Measurements from ENCODE around the gene HIF3A.
"Not testable (repeated sequence)": the region's sequence is repeated elsewhere in the genome, so short reads cannot be mapped to it uniquely, and the experiment has no call there.

Gene HIF3A

GRCh38 chr19:46270521-46271256 lies 26.2 kb upstream of the HIF3A start:
- WGBS, result 59% methylated on average over 15 of the region's 17 CpGs
- peaks cover 16% of the 10 kb centered on the region for H3K4me1 ChIP-seq (ENCODE audit: insufficient read depth, low read length)
- no peaks in the 10 kb centered on the region for H3K36me3 ChIP-seq (ENCODE audit: insufficient read depth, low read length)
- H3K9me3 ChIP-seq (ENCODE audit: insufficient read depth, low read depth, low read length), result no peaks in the 10 kb centered on the region
- peak overlapping the region; percentile 68; the same call in 1 of the 2 replicates for H3K27ac ChIP-seq (ENCODE audit: low read depth, low read length)
- H3K4me3 ChIP-seq (ENCODE audit: low read length), result peak overlapping the region; percentile 11; the same call in 1 of the 2 replicates
- H3K9ac ChIP-seq (ENCODE audit: low read depth, low read length), result peak overlapping the region; percentile 23
- no peaks in the 10 kb centered on the region for H3K27me3 ChIP-seq (ENCODE audit: insufficient read depth, low read length)

DNA sequence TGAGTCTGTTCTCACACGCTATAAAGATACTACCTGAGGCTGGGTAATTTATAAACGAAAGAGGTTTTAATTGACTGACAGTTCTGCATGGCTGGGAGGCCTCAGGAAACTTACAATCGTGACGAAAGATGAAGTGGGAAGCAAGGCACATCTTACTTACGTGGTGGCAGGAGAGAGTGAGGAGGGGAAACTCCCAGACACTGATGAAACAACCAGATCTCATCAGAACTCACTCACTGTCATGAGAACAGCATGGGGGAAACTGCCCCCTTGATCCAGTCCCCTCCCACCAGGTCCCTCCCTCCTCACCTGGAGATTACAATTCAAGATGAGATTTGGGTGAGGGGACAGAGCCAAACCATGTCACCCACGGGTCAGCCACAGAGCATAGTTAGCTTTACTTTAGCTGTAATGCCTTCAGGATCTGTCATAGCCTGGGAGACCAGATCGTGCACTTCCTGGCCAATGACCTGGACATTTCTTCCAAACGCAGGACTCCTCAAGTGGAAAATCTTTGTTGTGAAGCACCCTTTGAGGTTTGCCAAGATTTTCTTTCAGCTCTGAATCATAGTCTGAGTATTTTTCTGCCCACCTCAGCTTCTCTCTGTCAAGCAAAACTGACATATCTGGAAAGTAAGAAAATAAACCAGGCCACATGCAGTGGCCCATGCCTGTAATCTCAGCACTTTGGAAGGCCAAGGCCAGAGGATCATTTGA lies 25.2 kb upstream of the HIF3A start:
- H3K9ac ChIP-seq (ENCODE audit: low read depth, low read length), result no peak overlapping the region
- no peaks in the 10 kb centered on the region for H3K9me3 ChIP-seq (ENCODE audit: insufficient read depth, low read depth, low read length)
- no peaks in the 10 kb centered on the region for H3K27me3 ChIP-seq (ENCODE audit: insufficient read depth, low read length)
- no peak overlapping the region; the same call in 1 of the 2 replicates for H3K27ac ChIP-seq (ENCODE audit: low read depth, low read length)
- 71% methylated on average over 8 of the region's 8 CpGs for WGBS
- H3K4me1 ChIP-seq (ENCODE audit: insufficient read depth, low read length), result peaks cover 16% of the 10 kb centered on the region
- H3K36me3 ChIP-seq (ENCODE audit: insufficient read depth, low read length), result no peaks in the 10 kb centered on the region
- H3K4me3 ChIP-seq (ENCODE audit: low read length), result no peak overlapping the region

DNA sequence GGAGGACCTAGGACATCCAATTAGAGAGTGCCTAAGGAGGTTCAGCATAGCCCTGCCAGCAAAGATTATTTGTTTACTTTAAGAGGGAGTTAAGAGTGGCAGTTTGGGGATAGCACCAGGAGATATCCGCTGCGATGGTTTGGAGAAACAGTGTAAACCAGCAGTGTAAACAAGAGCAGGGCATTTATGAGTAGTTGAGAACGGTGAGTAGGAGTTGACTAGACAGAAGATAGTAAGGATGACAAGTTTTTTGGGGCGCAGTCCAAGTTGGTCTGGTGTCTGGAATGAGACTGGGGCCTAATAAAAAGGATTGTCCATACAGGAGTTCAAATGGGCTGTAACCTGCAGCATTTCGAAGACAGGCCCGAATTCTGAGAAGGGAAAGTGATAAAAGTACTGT lies 22.9 kb upstream of the HIF3A start:
- H3K4me1 ChIP-seq (ENCODE audit: insufficient read depth, low read length), result peaks cover 20% of the 10 kb centered on the region
- not testable (repeated sequence) for H3K36me3 ChIP-seq (ENCODE audit: insufficient read depth, low read length); H3K27me3 ChIP-seq (ENCODE audit: insufficient read depth, low read length); H3K9ac ChIP-seq (ENCODE audit: low read depth, low read length); H3K9me3 ChIP-seq (ENCODE audit: insufficient read depth, low read depth, low read length); H3K4me3 ChIP-seq (ENCODE audit: low read length); H3K27ac ChIP-seq (ENCODE audit: low read depth, low read length)
- 91% methylated on average over 6 of the region's 6 CpGs for WGBS

- Histone ChIP-seq H3K4me1 (ENCODE audit: insufficient read depth, low read length) (peaks cover 5% of the 10 kb centered on the region; the same call in 1 of the 2 replicates), H3K9me3 (ENCODE audit: insufficient read depth, low read depth, low read length) (no peaks in the 10 kb centered on the region), H3K9ac (ENCODE audit: low read depth, low read length) (no peak overlapping the region; the same call in 1 of the 2 replicates), H3K27me3 (ENCODE audit: insufficient read depth, low read length) (no peaks in the 10 kb centered on the region), H3K27ac (ENCODE audit: low read depth, low read length) (no peak overlapping the region), H3K36me3 (ENCODE audit: insufficient read depth, low read length) (no peaks in the 10 kb centered on the region), H3K4me3 (ENCODE audit: low read length) (no peak overlapping the region)
- WGBS, result 76% methylated on average over 7 of the region's 7 CpGs
Measured at GRCh38 chr19:46279177-46279576, 17.7 kb upstream of the HIF3A start.

- no peaks in the 10 kb centered on the region for H3K9me3 ChIP-seq (ENCODE audit: insufficient read depth, low read depth, low read length)
- peaks cover 3% of the 10 kb centered on the region; the same call in 1 of the 2 replicates for H3K4me1 ChIP-seq (ENCODE audit: insufficient read depth, low read length)
- no peak overlapping the region for H3K4me3 ChIP-seq (ENCODE audit: low read length)
- H3K36me3 ChIP-seq (ENCODE audit: insufficient read depth, low read length), result no peaks in the 10 kb centered on the region
- no peaks in the 10 kb centered on the region for H3K27me3 ChIP-seq (ENCODE audit: insufficient read depth, low read length)
- H3K9ac ChIP-seq (ENCODE audit: low read depth, low read length), result no peak overlapping the region
- H3K27ac ChIP-seq (ENCODE audit: low read depth, low read length), result no peak overlapping the region
- 94% methylated on average over 4 of the region's 4 CpGs for WGBS
Measured at GRCh38 chr19:46283771-46284170, 13.1 kb upstream of the HIF3A start.

DNA sequence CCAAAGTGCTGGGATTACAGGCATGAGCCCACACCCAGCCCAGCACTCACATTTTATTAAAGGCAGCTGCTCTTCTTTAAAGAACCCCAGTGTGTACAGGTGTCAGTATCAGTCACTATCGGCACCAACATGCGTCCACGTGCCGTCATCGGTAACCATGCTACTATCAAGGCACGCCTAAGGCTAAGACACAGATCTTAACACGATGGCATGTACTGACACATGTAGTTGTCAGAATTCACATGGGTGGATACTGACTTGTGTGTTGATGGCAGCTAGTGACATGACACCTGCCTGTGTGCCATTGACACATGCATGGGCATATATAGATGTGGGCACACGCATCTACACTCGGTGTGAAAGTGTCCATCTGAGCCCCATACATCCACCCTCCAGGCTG lies 12.2 kb upstream of the HIF3A start:
- H3K27me3 ChIP-seq (ENCODE audit: insufficient read depth, low read length), result no peaks in the 10 kb centered on the region
- no peaks in the 10 kb centered on the region for H3K4me1 ChIP-seq (ENCODE audit: insufficient read depth, low read length)
- H3K9me3 ChIP-seq (ENCODE audit: insufficient read depth, low read depth, low read length), result no peaks in the 10 kb centered on the region
- H3K36me3 ChIP-seq (ENCODE audit: insufficient read depth, low read length), result no peaks in the 10 kb centered on the region
- WGBS, result 86% methylated on average over 9 of the region's 9 CpGs
- H3K4me3 ChIP-seq (ENCODE audit: low read length), result no peak overlapping the region
- H3K27ac ChIP-seq (ENCODE audit: low read depth, low read length), result no peak overlapping the region
- H3K9ac ChIP-seq (ENCODE audit: low read depth, low read length), result no peak overlapping the region

- WGBS, result 76% methylated on average over 7 of the region's 7 CpGs
- H3K36me3 ChIP-seq (ENCODE audit: insufficient read depth, low read length), result no peaks in the 10 kb centered on the region
- 0 out of 2 replicates have a peak, but pooled peaks cover 4% of the 10 kb centered on the region for H3K9me3 ChIP-seq (ENCODE audit: insufficient read depth, low read depth, low read length)
- H3K27me3 ChIP-seq (ENCODE audit: insufficient read depth, low read length), result no peaks in the 10 kb centered on the region
- no peak overlapping the region for H3K4me3 ChIP-seq (ENCODE audit: low read length)
- H3K4me1 ChIP-seq (ENCODE audit: insufficient read depth, low read length), result no peaks in the 10 kb centered on the region
- no peak overlapping the region for H3K9ac ChIP-seq (ENCODE audit: low read depth, low read length)
- no peak overlapping the region for H3K27ac ChIP-seq (ENCODE audit: low read depth, low read length)
Measured at GRCh38 chr19:46287585-46287984, 9.3 kb upstream of the HIF3A start.

DNA sequence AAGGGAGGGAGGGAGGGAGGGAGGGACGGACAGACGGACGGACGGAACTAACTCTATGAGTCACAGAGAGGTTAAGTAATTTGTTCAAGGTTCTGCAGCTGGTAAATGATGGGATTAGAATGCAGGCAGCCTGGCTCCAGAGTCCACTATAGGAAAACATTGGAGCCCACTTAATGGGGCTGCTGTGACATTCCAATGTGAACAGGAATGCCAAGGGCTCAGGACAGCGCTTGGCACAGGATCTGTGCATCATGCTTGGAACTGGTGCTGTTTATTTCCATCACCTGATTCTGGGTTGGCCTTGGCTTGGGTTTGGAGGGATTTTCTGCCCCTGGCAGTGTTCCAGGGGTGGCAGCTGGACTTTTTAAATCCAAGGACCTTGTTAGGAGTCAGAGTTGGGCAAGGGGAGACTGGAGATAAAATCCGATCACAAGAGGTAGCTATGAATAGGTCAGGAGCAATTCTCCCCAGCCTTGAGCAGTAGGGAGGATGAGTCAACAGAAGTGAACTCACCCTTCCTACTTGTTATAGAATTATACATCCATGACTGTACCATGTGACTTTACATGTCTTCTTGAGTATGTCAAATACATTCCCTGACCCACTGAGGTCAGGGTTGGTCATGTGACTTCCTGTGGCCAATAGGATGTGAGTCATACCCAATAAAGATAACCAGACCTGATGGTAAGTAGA lies 7.8 kb upstream of the HIF3A start:
- Histone ChIP-seq H3K9me3 (ENCODE audit: insufficient read depth, low read depth, low read length) (0 out of 2 replicates have a peak, but pooled peaks cover 4% of the 10 kb centered on the region), H3K27me3 (ENCODE audit: insufficient read depth, low read length) (no peaks in the 10 kb centered on the region), H3K9ac (ENCODE audit: low read depth, low read length) (no peak overlapping the region), H3K36me3 (ENCODE audit: insufficient read depth, low read length) (no peaks in the 10 kb centered on the region), H3K4me1 (ENCODE audit: insufficient read depth, low read length) (no peaks in the 10 kb centered on the region), H3K27ac (ENCODE audit: low read depth, low read length) (no peak overlapping the region), H3K4me3 (ENCODE audit: low read length) (no peak overlapping the region)
- WGBS, result 90% methylated on average over 6 of the region's 6 CpGs

GRCh38 chr19:46289724-46290619 lies 6.9 kb upstream of the HIF3A start:
- Histone ChIP-seq H3K9ac (ENCODE audit: low read depth, low read length) (no peak overlapping the region), H3K4me1 (ENCODE audit: insufficient read depth, low read length) (no peaks in the 10 kb centered on the region), H3K27ac (ENCODE audit: low read depth, low read length) (no peak overlapping the region), H3K27me3 (ENCODE audit: insufficient read depth, low read length) (no peaks in the 10 kb centered on the region), H3K36me3 (ENCODE audit: insufficient read depth, low read length) (no peaks in the 10 kb centered on the region), H3K9me3 (ENCODE audit: insufficient read depth, low read depth, low read length) (0 out of 2 replicates have a peak, but pooled peaks cover 4% of the 10 kb centered on the region), H3K4me3 (ENCODE audit: low read length) (no peak overlapping the region)
- WGBS, result 82% methylated on average over 4 of the region's 4 CpGs

- H3K27me3 ChIP-seq (ENCODE audit: insufficient read depth, low read length), result no peaks in the 10 kb centered on the region
- H3K9me3 ChIP-seq (ENCODE audit: insufficient read depth, low read depth, low read length), result 0 out of 2 replicates have a peak, but pooled peaks cover 4% of the 10 kb centered on the region
- no peak overlapping the region for H3K27ac ChIP-seq (ENCODE audit: low read depth, low read length)
- H3K9ac ChIP-seq (ENCODE audit: low read depth, low read length), result no peak overlapping the region
- H3K4me3 ChIP-seq (ENCODE audit: low read length), result no peak overlapping the region
- no peaks in the 10 kb centered on the region for H3K4me1 ChIP-seq (ENCODE audit: insufficient read depth, low read length)
- no peaks in the 10 kb centered on the region for H3K36me3 ChIP-seq (ENCODE audit: insufficient read depth, low read length)
Measured at GRCh38 chr19:46291829-46292228, 5.0 kb upstream of the HIF3A start.
